B cell (primary cell): ENCODE measurements around the gene RASA2. TPM values are rescaled to one million over a fixed set of nuclear protein-coding genes. Genes with fewer than 3 reads are reported as not detected.
A peak's percentile ranks its signal among the peaks of the same experiment; 100 is the strongest.

Experiments used
- ATAC-seq: fragments of 200-7000 bp; cut with Tn5 transposase; one replicate; pipeline ENCODE4 v1.10.0; 2021; ENCODE audit warnings: low read depth, mild to moderate bottlenecking, moderate number of reproducible peaks, moderate library complexity
- CTCF ChIA-PET: fragments of 350-600 bp; sonication (Branson Sonifier 250); formaldehyde crosslinking; loops from one replicate; lab custom pipeline; 2021; ENCODE audit warnings: antibody characterized with exemption, inconsistent platforms; lab: Charles Lee
- POLR2A ChIA-PET: fragments of 350-600 bp; sonication (Branson Sonifier 250); formaldehyde crosslinking; loops from one replicate; lab custom pipeline; 2021; ENCODE audit warnings: antibody characterized with exemption; lab: Charles Lee
- DNase-seq: peaks from one replicate; pipeline ENCODE4 v3.0.0; 2013
- H2AFZ ChIP-seq: 2 replicates; pipeline ENCODE4 v1.6.1; 2012; ENCODE audit warnings: mild to moderate bottlenecking, low read depth, low read length; ENCODE audit not compliant: insufficient read depth, poor library complexity, severe bottlenecking
- H3K27ac ChIP-seq, 2 donors: 1 replicate in 1 of 2; 2 replicates in 1 of 2; pipeline ENCODE4 v1.5.1; 2012 to 2013; ENCODE audit warnings: low read length in 2 of 2, mild to moderate bottlenecking in 2 of 2, moderate library complexity in 1 of 2
- H3K27me3 ChIP-seq, 4 experiments: fragments of 200-600 bp in 1 of 4; sonication (generic) in 1 of 4; replicated peaks in 1 of 4; 1 replicate in 2 of 4; 2 replicates in 2 of 4; pipeline versions ENCODE4 v1.6.1 to v1.7.0; 2013 to 2016; ENCODE audit warnings: low read length in 3 of 4, mild to moderate bottlenecking in 2 of 4, mixed read lengths in 1 of 4, moderate library complexity in 1 of 4; ENCODE audit not compliant: insufficient read depth in 4 of 4, control insufficient read depth in 3 of 4; ENCODE audit errors: control extremely low read depth in 1 of 4
- H3K36me3 ChIP-seq, 2 experiments: replicated peaks in 1 of 2; 1 replicate in 1 of 2; 2 replicates in 1 of 2; pipeline versions ENCODE4 v1.6.1 to v1.7.1; 2013; ENCODE audit warnings: low read length in 1 of 2; ENCODE audit not compliant: insufficient read depth in 2 of 2, control insufficient read depth in 1 of 2; ENCODE audit errors: control extremely low read depth in 1 of 2, extremely low read depth in 1 of 2
- H3K4me1 ChIP-seq, 2 donors: fragments of 200-600 bp in 1 of 2; sonication (generic) in 1 of 2; 1 replicate in 1 of 2; 2 replicates in 1 of 2; pipeline versions ENCODE4 v1.5.1 to v1.6.1; 2013 to 2017; ENCODE audit warnings: low read length in 2 of 2; ENCODE audit not compliant: control insufficient read depth in 2 of 2, insufficient read depth in 2 of 2
- H3K4me2 ChIP-seq: replicated peaks from 2 replicates; pipeline ENCODE3; 2012; ENCODE audit warnings: mild to moderate bottlenecking, low read depth, low read length; ENCODE audit not compliant: poor library complexity, severe bottlenecking
- H3K4me3 ChIP-seq, 5 experiments: fragments of 200-600 bp in 1 of 5; sonication (generic) in 1 of 5; 1 replicate in 3 of 5; 2 replicates in 2 of 5; pipeline versions ENCODE4 v1.5.1 to v1.7.0; 2011 to 2016; ENCODE audit warnings: low read length in 4 of 5, mild to moderate bottlenecking in 4 of 5, low read depth in 2 of 5, control low read depth in 1 of 5, moderate library complexity in 1 of 5; ENCODE audit not compliant: insufficient read depth in 1 of 5; ENCODE audit errors: control extremely low read depth in 1 of 5, extremely low read depth in 1 of 5
- H3K79me2 ChIP-seq: fragments of 200-600 bp; sonication (generic); one replicate; pipeline ENCODE4 v1.6.0; 2016; ENCODE audit warnings: low read length; ENCODE audit not compliant: control insufficient read depth, insufficient read depth
- H3K9ac ChIP-seq: fragments of 200-600 bp; sonication (generic); 2 replicates; pipeline ENCODE4 v1.6.1; 2017; ENCODE audit warnings: mild to moderate bottlenecking, low read length, moderate library complexity
- H3K9me3 ChIP-seq, 3 donors: one replicate each; pipeline versions ENCODE4 v1.6.1 to v1.7.1; 2013; ENCODE audit warnings: low read length in 2 of 3; ENCODE audit not compliant: control insufficient read depth in 2 of 3, insufficient read depth in 1 of 3; ENCODE audit errors: control extremely low read depth in 1 of 3
- H4K20me1 ChIP-seq: 2 replicates; pipeline ENCODE4 v1.6.0; 2012; ENCODE audit warnings: mild to moderate bottlenecking, low read length; ENCODE audit not compliant: insufficient read depth, control insufficient read depth, poor library complexity, severe bottlenecking
- H3K27ac Mint-ChIP-seq: one replicate; pipeline ENCODE4 v1.8.0; 2021; ENCODE audit warnings: mixed read lengths
- H3K27me3 Mint-ChIP-seq: one replicate; pipeline ENCODE4 v1.8.0; 2021; ENCODE audit warnings: mixed read lengths
- H3K4me1 Mint-ChIP-seq: one replicate; pipeline ENCODE4 v1.8.0; 2021; ENCODE audit warnings: mixed read lengths
- H3K4me3 Mint-ChIP-seq: one replicate; pipeline ENCODE4 v1.8.0; 2021; ENCODE audit warnings: mixed read lengths
- H3K9me3 Mint-ChIP-seq: one replicate; pipeline ENCODE4 v1.8.0; 2022; ENCODE audit warnings: mixed read lengths; ENCODE audit not compliant: insufficient read depth
- CTCF ChIP-seq: fragments of 200-600 bp; IDR thresholded peaks from one replicate; pipeline ENCODE4 v1.8.0; 2022; ENCODE audit warnings: antibody characterized with exemption, mild to moderate bottlenecking
- EZH2 ChIP-seq: IDR thresholded peaks from 2 replicates; pipeline ENCODE4 v1.6.1; 2012; ENCODE audit warnings: borderline replicate concordance, low read depth, mild to moderate bottlenecking, moderate library complexity, low read length; ENCODE audit not compliant: insufficient read depth, poor library complexity, severe bottlenecking
- WGBS: methylation state at CpG from one replicate; pipeline ENCODE4 v1.1.5; 2013; ENCODE audit warnings: missing lambda C conversion rate; ENCODE audit not compliant: insufficient coverage; 5-methylcytosine and 5-hydroxymethylcytosine counted together
- intact Hi-C: fragments of 100-400 bp; cut with micrococcal nuclease; formaldehyde crosslinking; loops from one replicate; pipeline ENCODE4 v1.10.0; 2022
- polyA plus RNA-seq: library from polyadenylated mRNA; depleted of rRNA; stranded (reverse); fragments of >200 nt; gene quantifications from 2 replicates; pipeline ENCODE4 v1.2.3, GENCODE V29; 2012
- total RNA-seq, 2 donors: library from RNA; stranded (reverse); fragments of 120-200 nt in 1 of 2; gene quantifications; 1 replicate in 1 of 2; 2 replicates in 1 of 2; pipeline versions ENCODE4 v1.2.3 to v1.2.4, GENCODE V29; 2013 to 2022

Gene RASA2
- total and polyA plus RNA-seq, 2 donors (not counting 1 experiment from before 2014, with no cell fraction given) = 12.3 to 47.7 TPM

DNA sequence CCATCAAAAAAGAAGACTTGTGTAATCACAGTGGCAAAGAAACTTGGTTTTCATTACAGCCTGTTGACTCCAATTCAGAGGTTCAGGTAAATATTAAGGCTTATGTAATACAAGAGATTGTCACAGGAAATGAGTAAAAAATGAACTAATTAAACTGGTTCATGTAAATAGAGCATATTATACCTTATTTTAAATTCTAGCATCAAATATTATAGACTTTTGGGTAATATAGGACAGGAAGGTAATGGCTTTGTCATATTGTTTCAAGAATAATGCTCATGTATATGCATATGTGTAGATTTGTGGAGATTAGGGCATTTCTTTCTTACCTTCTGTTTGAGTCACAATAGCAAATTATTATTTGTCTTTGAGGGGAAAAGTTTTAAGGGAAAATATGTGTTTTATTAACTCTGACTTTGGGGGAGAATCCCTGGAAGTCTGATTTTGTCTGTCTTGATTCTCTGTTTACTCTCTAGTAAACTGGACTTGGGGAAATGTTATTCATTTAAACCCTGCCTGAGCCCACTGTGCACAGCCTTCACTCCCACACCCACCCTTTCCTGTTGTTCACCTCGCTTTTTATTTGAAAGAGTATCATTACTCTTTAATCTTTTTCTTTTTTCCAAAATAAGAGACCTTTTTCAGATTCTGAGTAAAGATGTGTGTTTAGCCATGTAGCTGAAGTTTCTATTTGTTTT, 43.0 kb downstream of the RASA2 start:
- peaks cover 70% of the 10 kb centered on the region for H3K79me2 ChIP-seq
- no peaks in the 10 kb centered on the region for H3K27me3 ChIP-seq
- DNase-seq = no peak
- H4K20me1 ChIP-seq = no peaks in the 10 kb centered on the region
- Mint-ChIP-seq H3K4me3 (peak overlapping the region; percentile 72), H3K4me1 (peaks cover 62% of the 10 kb centered on the region), H3K27me3 (no peaks in the 10 kb centered on the region), H3K27ac (peak overlapping the region; percentile 82), H3K9me3 (no peaks in the 10 kb centered on the region)
- H3K4me2 ChIP-seq = peak overlapping the region; percentile 65
- TF ChIP-seq EZH2 (no peak), CTCF (no peak)
- H3K9me3 ChIP-seq = no peaks in the 10 kb centered on the region
- intact Hi-C loops = loop anchor here (5.0 kb wide), 1 partner anchor 43 kb away; the partner anchor contains the start of gene RASA2
- H2AFZ ChIP-seq = no peak overlapping the region
- no peak for ATAC-seq
- ChIA-PET CTCF (interaction anchor here (0.5 kb wide), 1 partner anchor 454 kb away, joined by 4 read pairs; no protein-coding TSS in a partner anchor), POLR2A (no interaction called here)
- H3K27ac ChIP-seq = peak overlapping the region; percentile 14 to 80
- peaks cover 1 to 9% of the 10 kb centered on the region in 2 experiments for H3K36me3 ChIP-seq
- H3K4me1 ChIP-seq = peaks cover 32 to 65% of the 10 kb centered on the region in 2 donors
- H3K4me3 ChIP-seq = peak overlapping the region in 1 of 5 experiments; percentile 39
- H3K9ac ChIP-seq = peak overlapping the region; percentile 41
- no CpG with 5 or more reads among the region's 1 CpG for WGBS

DNA sequence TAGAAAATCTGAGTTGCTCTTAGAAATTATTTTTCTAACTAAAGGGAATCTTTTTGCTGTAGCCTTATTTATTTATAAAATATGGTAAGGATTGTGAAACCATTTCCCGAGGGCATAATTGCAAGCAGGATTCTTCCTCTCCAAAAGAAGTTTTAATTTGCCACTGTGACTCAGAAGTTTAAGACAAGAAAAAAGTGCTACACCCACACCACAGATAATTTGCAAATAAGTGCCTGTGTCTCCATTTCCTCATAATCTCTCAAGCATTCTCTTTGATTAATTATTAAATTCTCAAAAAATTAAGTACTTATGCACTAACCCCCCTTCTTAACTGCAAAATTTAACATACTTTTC, 43.6 kb downstream of the RASA2 start:
- Mint-ChIP-seq H3K4me3 (peak overlapping the region; percentile 72), H3K9me3 (no peaks in the 10 kb centered on the region), H3K27me3 (no peaks in the 10 kb centered on the region), H3K4me1 (peaks cover 57% of the 10 kb centered on the region), H3K27ac (peak overlapping the region; percentile 28)
- DNase-seq (no peak), ATAC-seq (no peak)
- Histone ChIP-seq H3K4me2 (peak overlapping the region; percentile 65), H3K27me3 (no peaks in the 10 kb centered on the region), H4K20me1 (no peaks in the 10 kb centered on the region), H3K36me3 (peaks cover 1 to 13% of the 10 kb centered on the region in 2 experiments), H3K4me3 (peak overlapping the region in 1 of 5 experiments; percentile 39), H2AFZ (no peak overlapping the region), H3K27ac (peak overlapping the region; percentile 14 to 80), H3K4me1 (peaks cover 27 to 60% of the 10 kb centered on the region in 2 donors), H3K9me3 (peaks cover 0 to under 1% (median 0%) of the 10 kb centered on the region in 3 donors), H3K9ac (peak overlapping the region; percentile 41), H3K79me2 (peaks cover 70% of the 10 kb centered on the region)
- WGBS = no CpG with 5 or more reads among the region's 1 CpG
- intact Hi-C loops = no loop called here
- ChIA-PET POLR2A (no interaction called here), CTCF (interaction anchor here (0.5 kb wide), 1 partner anchor 455 kb away, joined by 4 read pairs; no protein-coding TSS in a partner anchor)
- TF ChIP-seq CTCF (no peak), EZH2 (no peak)
